Testis (tissue), 3 donors: Measurements from ENCODE around the gene MYO1E. TPM values are rescaled to one million over a fixed set of nuclear protein-coding genes. Genes with fewer than 3 reads are reported as not detected.

Experiments
- DNase-seq: peaks from one replicate; pipeline ENCODE4 v3.0.0-alpha.2; 2019
- H3K27ac ChIP-seq, 2 donors: fragments of 200-600 bp; sonication (generic); one replicate each; pipeline ENCODE4 v1.5.1; 2019
- H3K27me3 ChIP-seq: fragments of 200-600 bp; sonication (generic); one replicate; pipeline ENCODE4 v1.5.1; 2019
- H3K36me3 ChIP-seq: fragments of 200-600 bp; sonication (generic); one replicate; pipeline ENCODE4 v1.5.1; 2017; ENCODE audit warnings: low read depth; ENCODE audit errors: missing control alignments
- H3K4me1 ChIP-seq: fragments of 200-600 bp; sonication (generic); one replicate; pipeline ENCODE4 v1.5.1; 2019
- H3K4me3 ChIP-seq, 2 donors: fragments of 200-600 bp; sonication (generic); one replicate each; pipeline ENCODE4 v1.5.1; 2017 to 2019
- H3K9me3 ChIP-seq: fragments of 200-600 bp; sonication (generic); one replicate; pipeline ENCODE4 v1.5.1; 2017
- CTCF ChIP-seq, 3 experiments: fragments of 450-650 bp in 2 of 3; fragments of 200-600 bp in 1 of 3; sonication (generic) in 1 of 3; IDR thresholded peaks; one replicate each; pipeline ENCODE4 v1.5.1; 2016 to 2019; ENCODE audit warnings: antibody characterized with exemption in 3 of 3, mild to moderate bottlenecking in 2 of 3, moderate library complexity in 1 of 3
- POLR2A ChIP-seq: fragments of 450-650 bp; IDR thresholded peaks from one replicate; pipeline ENCODE4 v1.6.1; 2017; ENCODE audit warnings: antibody characterized with exemption, mild to moderate bottlenecking, moderate library complexity
- WGBS, 2 donors: methylation state at CpG; one replicate each; pipeline ENCODE4 v1.1.5; 2018; 5-methylcytosine and 5-hydroxymethylcytosine counted together
- intact Hi-C: fragments of 100-400 bp; cut with DNase I; formaldehyde crosslinking; loops from one replicate; pipeline ENCODE4 v1.15.1; 2023; ENCODE audit warnings: low total_unique reads
- polyA plus RNA-seq: library from polyadenylated mRNA; stranded (reverse); fragments of 350-450 nt; fragmentation: Illumina TruSeq; extraction: RNeasy Lipid Tissue Mini Kit (QIAGEN cat#74804); gene quantifications from one replicate; pipeline ENCODE4 v1.2.3, GENCODE V29; 2014; ENCODE audit warnings: low read depth, low replicate concordance; ENCODE audit not compliant: insufficient read depth
- total RNA-seq, 2 donors: library from RNA; depleted of rRNA; stranded (reverse); fragments of >200 nt; gene quantifications; one replicate each; pipeline ENCODE4 v1.2.3, GENCODE V29; 2016

MYO1E gene
- total and polyA plus RNA-seq, 3 donors from 2014 or later, result 14.3 to 23.4 (median 22.5) TPM

DNA sequence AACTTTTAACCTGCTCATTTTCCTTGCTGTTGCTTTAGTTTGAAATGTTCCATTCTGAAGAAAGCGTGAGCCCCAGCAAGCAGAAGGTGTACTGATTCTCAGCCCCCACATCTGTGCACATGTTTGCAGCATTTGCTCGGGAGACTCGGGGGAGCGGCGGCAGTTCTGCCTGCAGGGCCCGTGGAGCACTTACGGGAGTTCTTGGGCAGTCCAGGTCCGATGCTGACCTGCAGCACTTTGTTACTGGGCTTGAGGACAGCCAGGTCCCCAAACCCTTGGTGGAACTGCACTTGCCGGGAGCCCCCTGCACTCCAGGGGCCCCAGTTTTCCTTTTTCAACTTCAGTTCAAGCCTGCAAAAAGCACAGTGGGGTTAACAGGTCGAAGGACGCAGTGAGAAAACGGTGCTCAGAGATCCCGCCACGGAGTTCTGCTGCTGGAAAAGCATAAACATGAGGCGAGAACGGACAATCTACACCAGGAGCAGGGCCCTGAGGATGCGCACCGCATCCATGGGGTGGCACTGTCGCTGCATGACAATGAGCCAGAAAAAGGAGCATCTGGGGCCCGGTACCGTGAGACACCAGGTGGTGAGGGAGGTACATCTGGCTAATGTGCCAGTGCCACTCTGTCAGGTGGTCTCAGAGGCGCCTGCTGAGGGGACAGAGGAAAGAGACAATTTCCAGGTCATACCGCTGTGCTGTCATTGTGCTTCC is 211.6 kb downstream of the MYO1E start:
- peak; percentile 34 for DNase-seq
- TF ChIP-seq POLR2A (no peak), CTCF (IDR thresholded peaks at IDR 0.05) (peak in 1 of 3 experiments; percentile 5)
- WGBS, 2 donors, result 81 to 84% methylated on average over 14 to 23 of the region's 23 CpGs
- Histone ChIP-seq H3K9me3 (no peaks in the 10 kb centered on the region), H3K4me1 (no peaks in the 10 kb centered on the region), H3K36me3 (no peaks in the 10 kb centered on the region), H3K27me3 (no peaks in the 10 kb centered on the region), H3K27ac (no peak overlapping the region), H3K4me3 (no peak overlapping the region)
- intact Hi-C loops, result loop anchor here (10.0 kb wide), 1 partner anchor 214 kb away; the partner anchor contains the start of gene MYO1E

- no peak overlapping the region for H3K27ac ChIP-seq
- no peaks in the 10 kb centered on the region for H3K27me3 ChIP-seq
- no peak for DNase-seq
- no peaks in the 10 kb centered on the region for H3K36me3 ChIP-seq
- 84 to 92% methylated on average over 8 to 9 of the region's 9 CpGs for WGBS, 2 donors
- TF ChIP-seq POLR2A (no peak), CTCF (IDR thresholded peaks at IDR 0.05) (no peak)
- no peaks in the 10 kb centered on the region for H3K4me1 ChIP-seq
- no peak overlapping the region for H3K4me3 ChIP-seq
- H3K9me3 ChIP-seq, result no peaks in the 10 kb centered on the region
- intact Hi-C loops, result no loop called here
Observed at GRCh38 chr15:59159210-59159609, 213.5 kb downstream of the MYO1E start.

DNA sequence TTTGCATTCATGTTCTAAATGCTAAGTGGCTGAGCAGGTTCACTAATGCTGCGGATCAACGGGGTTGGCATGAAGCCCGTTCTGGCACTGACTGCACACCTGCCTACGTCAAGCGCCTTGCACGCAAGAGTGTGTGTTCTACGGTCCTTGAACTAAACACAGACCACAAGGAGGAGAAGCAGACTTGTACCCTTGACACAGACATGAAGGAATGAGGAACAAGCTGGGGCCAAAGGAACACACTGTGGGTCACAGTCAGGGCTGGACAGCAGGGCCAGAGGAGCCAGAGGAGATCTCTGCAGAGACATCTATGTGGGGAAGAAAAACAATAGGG is 214.0 kb downstream of the MYO1E start:
- H3K9me3 ChIP-seq, result no peaks in the 10 kb centered on the region
- DNase-seq, result no peak
- no peaks in the 10 kb centered on the region for H3K36me3 ChIP-seq
- intact Hi-C loops, result no loop called here
- no peak overlapping the region for H3K4me3 ChIP-seq
- WGBS, 2 donors, result 91 to 95% methylated on average over 7 of the region's 7 CpGs
- no peaks in the 10 kb centered on the region for H3K27me3 ChIP-seq
- no peaks in the 10 kb centered on the region for H3K4me1 ChIP-seq
- TF ChIP-seq CTCF (IDR thresholded peaks at IDR 0.05) (no peak), POLR2A (no peak)
- H3K27ac ChIP-seq, result no peak overlapping the region

DNA sequence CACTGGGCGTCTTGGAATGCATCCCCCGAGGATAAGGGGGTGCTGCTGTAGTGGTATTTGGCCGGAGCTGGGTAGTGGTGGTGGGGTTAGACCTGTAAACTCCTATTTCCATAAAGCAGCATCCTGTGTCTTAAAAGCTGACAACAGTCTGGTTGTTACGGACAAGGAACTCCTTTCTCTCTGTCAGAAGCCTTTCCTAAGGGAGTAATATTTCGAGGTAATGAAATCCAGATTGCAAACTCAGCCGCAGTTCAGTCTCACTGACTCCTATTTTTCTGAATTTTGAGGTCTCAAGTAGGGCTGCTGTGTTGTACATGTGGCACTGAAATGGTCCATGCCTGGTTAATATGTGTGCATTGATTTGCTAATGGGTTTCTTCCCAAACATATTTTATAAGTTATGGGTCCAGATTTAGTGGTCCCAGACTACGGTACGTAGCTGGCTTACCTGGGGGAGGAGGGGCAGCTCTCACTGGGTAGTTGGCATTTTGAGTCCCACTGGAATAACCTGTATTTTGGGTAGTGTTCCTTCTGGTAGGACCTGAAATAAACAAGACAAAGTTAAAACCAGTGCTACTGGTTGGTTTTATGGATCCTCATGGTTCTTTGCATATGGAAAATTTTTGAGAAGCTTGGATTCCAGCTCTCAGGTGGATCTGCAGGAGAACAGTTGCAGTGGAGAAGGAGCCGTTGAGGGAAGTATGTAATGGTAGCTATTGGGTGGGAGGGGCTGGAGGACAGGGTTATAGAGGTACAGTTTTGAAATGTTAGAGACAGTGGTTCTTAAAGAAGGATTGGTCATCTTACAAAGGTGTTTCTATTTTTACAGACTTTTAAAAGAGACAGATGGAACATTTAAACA is 214.6 kb downstream of the MYO1E start:
- DNase-seq, result no peak

More for the DNA sequence above, 214.6 kb downstream of the MYO1E start:
- Histone ChIP-seq H3K27ac (no peak overlapping the region), H3K4me3 (no peak overlapping the region), H3K9me3 (no peaks in the 10 kb centered on the region), H3K4me1 (no peaks in the 10 kb centered on the region), H3K36me3 (no peaks in the 10 kb centered on the region), H3K27me3 (no peaks in the 10 kb centered on the region)
- intact Hi-C loops, result no loop called here
- 85 to 91% methylated on average over 9 of the region's 9 CpGs for WGBS, 2 donors
- TF ChIP-seq POLR2A (no peak), CTCF (IDR thresholded peaks at IDR 0.05) (no peak)
